K562 (cell line): ENCODE data around the gene ANKRD66. TPM values are rescaled to one million over a fixed set of nuclear protein-coding genes. Genes with fewer than 3 reads are reported as not detected.

ENCODE experiments used
- ATAC-seq: fragments of 200-7000 bp; cut with Tn5 transposase; 3 replicates; pipeline ENCODE4 v1.9.1; 2020; ENCODE audit warnings: moderate library complexity
- BruUV-seq: library from RNA; stranded (reverse); fragments of 400-500 nt; replicated peaks from 2 replicates; lab custom pipeline; 2021; lab: Mats Ljungman, UMichigan
- CTCF ChIA-PET: fragments of 300-600 bp; formaldehyde crosslinking; extraction: SDS; loops from one replicate; lab custom pipeline; 2021; ENCODE audit warnings: low intra/inter-chr PET ratio; lab: Yijun Ruan, JAX
- POLR2A ChIA-PET: fragments of 300-600, 350-650 bp; sonication (Branson Sonifier 250); formaldehyde crosslinking; extraction: SDS; loops from one replicate; lab custom pipeline; 2021; ENCODE audit warnings: antibody characterized with exemption, inconsistent platforms; lab: Yijun Ruan, JAX
- DNase-seq, 4 experiments: peaks; one replicate each; pipeline versions ENCODE4 v3.0.0 to v3.0.0-alpha.2; 2011 to 2018; ENCODE audit warnings: low spot score in 3 of 4, mixed read lengths in 3 of 4; ENCODE audit errors: extremely low read depth in 1 of 4
- FAIRE-seq: peaks from 2 replicates; lab custom pipeline; 2011; peaks lifted over from hg19 to GRCh38; lab: Jason Lieb, UNC
- H2AFZ ChIP-seq: 2 replicates; pipeline ENCODE4 v1.6.0; 2011; ENCODE audit warnings: low read depth, low read length, control low read depth, inconsistent platforms
- H3K27ac ChIP-seq: fragments of 200-600 bp; 3 replicates; pipeline ENCODE4 v1.8.0; 2011; ENCODE audit warnings: low read depth, mild to moderate bottlenecking, control low read depth, inconsistent platforms, low read length, moderate library complexity, mixed read lengths; ENCODE audit errors: extremely low read depth
- H3K27me3 ChIP-seq, 2 experiments: fragments of 300-600 bp in 1 of 2; 2 replicates in 1 of 2; 3 replicates in 1 of 2; pipeline versions ENCODE4 v1.6.0 to v1.8.0; 2011; ENCODE audit warnings: inconsistent platforms in 2 of 2, low read length in 2 of 2, mild to moderate bottlenecking in 1 of 2, mixed read lengths in 1 of 2, moderate library complexity in 1 of 2; ENCODE audit not compliant: control insufficient read depth in 2 of 2, insufficient read depth in 2 of 2
- H3K36me3 ChIP-seq: fragments of 300-600 bp; 3 replicates; pipeline ENCODE4 v1.8.0; 2011; ENCODE audit warnings: mild to moderate bottlenecking, low read length, inconsistent platforms; ENCODE audit not compliant: control insufficient read depth, insufficient read depth
- H3K4me1 ChIP-seq, 2 experiments: fragments of 200-600 bp in 1 of 2; replicated peaks in 1 of 2; 2 replicates in 1 of 2; 3 replicates in 1 of 2; pipeline versions ENCODE4 v1.5.1 to v1.8.0; 2011; ENCODE audit warnings: inconsistent platforms in 2 of 2, low read length in 2 of 2, mild to moderate bottlenecking in 1 of 2, mixed read lengths in 1 of 2, moderate library complexity in 1 of 2; ENCODE audit not compliant: control insufficient read depth in 2 of 2, insufficient read depth in 2 of 2
- H3K4me2 ChIP-seq: 2 replicates; pipeline ENCODE4 v1.6.1; 2011; ENCODE audit warnings: low read length, control low read depth, inconsistent platforms, mixed read lengths; ENCODE audit not compliant: insufficient read depth
- H3K4me3 ChIP-seq: fragments of 200-600 bp; sonication (generic), shearing (Covaris generic); 2 replicates; pipeline ENCODE4 v1.5.1; 2016; ENCODE audit warnings: control low read depth, inconsistent platforms
- H3K79me2 ChIP-seq: fragments of 200-600 bp; 3 replicates; pipeline ENCODE4 v1.8.0; 2011; ENCODE audit warnings: low read length, inconsistent platforms; ENCODE audit not compliant: control insufficient read depth, insufficient read depth
- H3K9ac ChIP-seq, 2 experiments: 2 replicates each; pipeline versions ENCODE4 v1.6.0 to v1.6.1; 2011; ENCODE audit warnings: low read depth in 2 of 2, low read length in 2 of 2, control low read depth in 1 of 2, inconsistent platforms in 1 of 2, mild to moderate bottlenecking in 1 of 2, mixed read lengths in 1 of 2; ENCODE audit not compliant: insufficient read depth in 1 of 2
- H3K9me1 ChIP-seq: one replicate; pipeline ENCODE4 v1.6.0; 2011; ENCODE audit warnings: inconsistent platforms, mild to moderate bottlenecking, low read length, moderate library complexity; ENCODE audit not compliant: control insufficient read depth, insufficient read depth
- H3K9me3 ChIP-seq: replicated peaks from 2 replicates; pipeline ENCODE4 v1.5.1; 2011; ENCODE audit warnings: low read depth, low read length, inconsistent platforms; ENCODE audit not compliant: control insufficient read depth, insufficient read depth
- H4K20me1 ChIP-seq: replicated peaks from 2 replicates; pipeline ENCODE4 v1.6.1; 2011; ENCODE audit warnings: low read length, inconsistent platforms, mixed read lengths; ENCODE audit not compliant: control insufficient read depth, insufficient read depth
- IFI16 ChIP-seq: fragments of 250-450 bp; sonication (Bioruptor Pico); IDR thresholded peaks from 2 replicates; pipeline ENCODE4 v2.1.2; 2022; ENCODE audit warnings: mild to moderate bottlenecking, inconsistent platforms
- L3MBTL2 ChIP-seq: fragments of 450-650 bp; IDR thresholded peaks from 2 replicates; pipeline ENCODE4 v1.6.1; 2016; ENCODE audit warnings: mild to moderate bottlenecking, moderate library complexity
- MTA1 ChIP-seq: fragments of 450-650 bp; IDR thresholded peaks from 2 replicates; pipeline ENCODE4 v1.6.1; 2017; ENCODE audit warnings: borderline replicate concordance
- RFX5 ChIP-seq: IDR thresholded peaks from 2 replicates; pipeline ENCODE4 v1.6.1; 2011; ENCODE audit warnings: low read depth, mild to moderate bottlenecking, improper control_type of control experiment, low read length
- ZBED1 ChIP-seq: IDR thresholded peaks from 2 replicates; pipeline ENCODE4 v1.6.1; 2014
- ZNF134 ChIP-seq: fragments of 250-450 bp; sonication (Bioruptor Pico); conservative IDR thresholded peaks from 2 replicates; pipeline ENCODE4 v1.4.0; 2020
- ZNF23 ChIP-seq: fragments of 250-450 bp; sonication (Bioruptor Pico); IDR thresholded peaks from 2 replicates; pipeline ENCODE4 v1.4.0; 2020; ENCODE audit warnings: mild to moderate bottlenecking
- ZNF583 ChIP-seq: fragments of 250-450 bp; sonication (Bioruptor Pico); IDR thresholded peaks from 2 replicates; pipeline ENCODE4 v1.4.0; 2020
- ZNF778 ChIP-seq: fragments of 450-650 bp; formaldehyde crosslinking; IDR thresholded peaks from 2 replicates; pipeline ENCODE4 v1.4.0; 2020; ENCODE audit warnings: mild to moderate bottlenecking, moderate library complexity
- WGBS: fragments of 100-300 bp; shearing (Covaris generic); methylation state at CpG from one replicate; pipeline ENCODE4 v1.1.6; 2016; ENCODE audit warnings: low coverage, mixed read lengths; ENCODE audit not compliant: insufficient coverage; ENCODE audit errors: missing lambda C conversion rate; 5-methylcytosine and 5-hydroxymethylcytosine counted together
- in situ Hi-C: fragments of 300-500 bp; cut with MboI; formaldehyde crosslinking; loops from 4 replicates; pipeline ENCODE4 v1.15.0; 2018; ENCODE audit warnings: inconsistent platforms, mixed read lengths
- intact Hi-C: fragments of 100-400 bp; cut with micrococcal nuclease; formaldehyde crosslinking; loops from 2 replicates; pipeline ENCODE4 v1.14.2; 2022
- polyA plus RNA-seq, 8 experiments: library from polyadenylated mRNA; depleted of rRNA in 4 of 8; stranded (reverse) in 5 of 8; unstranded in 3 of 8; fragments of >200 nt; fragmentation: Nextera tagmentation in 2 of 8; fragmentation: Illumina TruSeq in 1 of 8; extraction: Ambion mirVana in 2 of 8; extraction: Trizol in 1 of 8; gene quantifications; 2 replicates each; pipeline versions ENCODE4 v1.2.1 to v1.2.3, GENCODE V29; 2011 to 2014; ENCODE audit warnings: inconsistent platforms in 1 of 8, missing spikeins in 1 of 8
- total RNA-seq, 7 experiments: library from RNA; depleted of rRNA in 6 of 7; stranded (reverse); fragments of >200 nt in 6 of 7; fragmentation: Illumina TruSeq in 2 of 7; extraction: Trizol in 2 of 7; gene quantifications; 2 replicates each; pipeline versions ENCODE4 v1.2.1 to v1.2.3, GENCODE V29; 2011 to 2021; ENCODE audit warnings: low replicate concordance in 1 of 7

ANKRD66 gene
- total and polyA plus RNA-seq, 9 of the 15 experiments (the other 6 are each of a cell fraction or from before 2014, with no cell fraction given) = not detected

DNA sequence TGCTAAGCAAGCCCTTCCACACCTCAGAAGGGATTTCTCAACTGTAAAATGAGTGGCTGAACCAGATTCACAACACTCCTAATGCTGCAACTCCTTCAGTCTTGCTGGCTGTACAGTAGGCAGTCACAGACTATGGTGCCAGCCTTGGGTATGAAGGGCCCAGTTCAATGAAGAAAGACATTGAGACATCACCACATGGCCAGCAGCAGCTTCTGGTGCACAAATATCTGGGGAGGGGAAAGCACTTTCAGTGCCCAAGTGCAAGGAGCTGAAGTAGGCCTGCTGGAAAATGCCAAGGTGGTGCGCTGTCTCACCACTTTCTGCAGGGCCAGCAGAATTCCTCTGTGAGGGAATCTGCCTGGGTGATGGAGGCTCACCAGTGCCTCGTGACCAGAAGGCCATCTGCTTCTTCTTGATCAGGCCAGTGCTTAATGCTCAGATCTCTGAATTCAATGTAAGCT lies 13.4 kb upstream of the ANKRD66 start:
- Histone ChIP-seq H3K27ac (no peak overlapping the region), H3K4me3 (no peak overlapping the region), H3K36me3 (no peaks in the 10 kb centered on the region), H3K9ac (no peak overlapping the region), H3K79me2 (no peaks in the 10 kb centered on the region), H3K27me3 (peaks cover 6 to 16% of the 10 kb centered on the region in 2 experiments; a peak in 4 of 5 replicates), H3K9me1 (no peaks in the 10 kb centered on the region), H4K20me1 (no peaks in the 10 kb centered on the region), H2AFZ (no peak overlapping the region), H3K9me3 (no peaks in the 10 kb centered on the region), H3K4me1 (peaks cover 0 to 7% of the 10 kb centered on the region in 2 experiments; a peak in 1 of 5 replicates), H3K4me2 (no peak overlapping the region)
- intact Hi-C loops = no loop called here
- FAIRE-seq (no peak), ATAC-seq (no peak), DNase-seq (no peak)
- in situ Hi-C loops = no loop called here
- POLR2A ChIA-PET = interaction anchor here (0.7 kb wide), 1 partner anchor 61 kb away, joined by 3 read pairs; no protein-coding TSS in a partner anchor
- BruUV-seq = no TSS peak
- CTCF ChIA-PET = no interaction called here
- WGBS = 0% methylated on average over 2 of the region's 2 CpGs
- TF ChIP-seq L3MBTL2 = no peak

- ATAC-seq (peak; percentile 42; the same call in 2 of the 3 replicates), DNase-seq (no peak), FAIRE-seq (no peak)
- H3K9ac ChIP-seq = no peak within 1 kb of the TSS
- WGBS = 7% methylated on average over 64 of the region's 73 CpGs
- no peaks in the 10 kb centered on the region for H3K9me3 ChIP-seq
- H3K79me2 ChIP-seq = no peaks in the 10 kb centered on the region
- no peak within 1 kb of the TSS for H3K4me2 ChIP-seq
- TF ChIP-seq MTA1 = no peak
- no peak for TF ChIP-seq ZNF23 (CRISPR knock-in tag)
- TF ChIP-seq ZNF134 (CRISPR knock-in tag) = no peak
- TF ChIP-seq ZNF583 (CRISPR knock-in tag) = no peak
- no peak for TF ChIP-seq IFI16 (CRISPR knock-in tag)
- no peak for TF ChIP-seq RFX5
- TF ChIP-seq ZNF778 (CRISPR knock-in tag) = no peak
- TF ChIP-seq ZBED1 = no peak
- H3K27ac ChIP-seq = no peak within 1 kb of the TSS
- H3K4me1 ChIP-seq = peaks cover 0 to 7% of the 10 kb centered on the region in 2 experiments; a peak in 1 of 5 replicates
- peaks cover 6 to 16% of the 10 kb centered on the region in 2 experiments; a peak in 4 of 5 replicates for H3K27me3 ChIP-seq
- ChIA-PET CTCF (no interaction called here), POLR2A (no interaction called here)
- no peaks in the 10 kb centered on the region for H3K36me3 ChIP-seq
- H3K9me1 ChIP-seq = no peaks in the 10 kb centered on the region
- H2AFZ ChIP-seq = no peak within 1 kb of the TSS
- in situ Hi-C loops = no loop called here
- intact Hi-C loops = no loop called here
- no TSS peak for BruUV-seq
- no peak within 1 kb of the TSS for H3K4me3 ChIP-seq
- H4K20me1 ChIP-seq = no peaks in the 10 kb centered on the region
Measured at GRCh38 chr6:46734867-46735719, 11.6 kb upstream of the ANKRD66 start, which contains the start of gene PLA2G7. PLA2G7 (minus strand) TSS chr6:46735375; CDS start chr6:46722891, 12,484 bp downstream.
